NCI-H1105 (cell line): ENCODE results near the gene C1orf167.
A peak's percentile ranks its signal among the peaks of the same experiment; 100 is the strongest.
"Not testable (repeated sequence)": the region's sequence is repeated elsewhere in the genome, so short reads cannot be mapped to it uniquely, and the experiment has no call there.

Experiments used
- DNase-seq: peaks from one replicate; lab custom pipeline; 2025; lab: John Stamatoyannopoulos, UW

C1orf167 gene

DNA sequence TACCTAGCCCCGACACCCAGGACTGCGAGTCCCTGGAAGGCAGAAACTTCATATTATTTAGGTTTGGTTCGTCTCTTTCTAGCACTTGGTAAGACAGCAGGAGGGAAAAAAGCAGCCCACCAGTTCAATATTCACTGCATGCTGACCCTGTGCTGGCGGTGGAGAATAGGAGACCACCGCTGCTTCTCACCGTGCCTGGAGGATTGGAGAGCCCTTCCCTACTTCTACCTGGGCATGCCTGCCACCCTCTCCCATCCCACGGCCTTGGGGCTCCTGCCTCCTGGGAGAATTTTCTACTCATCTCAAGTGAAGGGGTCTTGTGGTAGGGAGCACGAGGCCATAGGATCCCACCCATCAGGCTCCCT lies 38.4 kb downstream of the C1orf167 start:
- no peak for DNase-seq

DNA sequence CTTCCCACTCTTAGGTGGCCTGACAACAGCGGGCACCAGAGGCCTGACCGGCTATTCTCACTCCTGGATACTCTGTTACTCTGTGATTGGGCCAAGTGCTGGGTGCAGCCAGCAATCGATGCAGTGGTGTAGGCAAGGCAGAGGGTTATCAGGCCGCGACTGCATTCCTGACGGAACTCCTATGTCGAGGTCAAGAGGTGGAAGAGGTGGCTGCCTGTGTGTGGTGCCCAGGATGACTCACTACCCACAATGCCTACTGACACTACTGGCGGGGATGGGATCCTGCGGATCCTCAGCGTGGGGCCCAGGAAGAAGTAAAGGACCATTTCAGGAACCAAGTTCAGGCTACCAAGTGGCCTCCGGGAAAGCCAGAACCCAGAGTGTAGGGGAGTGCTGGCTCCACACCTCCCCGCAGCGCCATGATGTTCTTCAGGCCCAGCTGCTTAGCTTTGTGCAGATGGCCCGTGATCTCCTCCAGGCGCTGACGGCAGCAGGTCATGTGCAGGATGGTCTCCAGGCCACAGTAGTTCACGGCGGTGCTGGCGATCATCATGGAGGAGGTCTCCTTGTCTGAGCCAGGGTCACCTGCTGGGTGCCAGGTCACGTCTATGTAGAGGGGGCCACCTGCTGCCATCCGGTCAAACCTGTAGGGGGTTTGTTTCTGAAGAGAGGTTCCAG lies 38.9 kb downstream of the C1orf167 start:
- no peak for DNase-seq

DNA sequence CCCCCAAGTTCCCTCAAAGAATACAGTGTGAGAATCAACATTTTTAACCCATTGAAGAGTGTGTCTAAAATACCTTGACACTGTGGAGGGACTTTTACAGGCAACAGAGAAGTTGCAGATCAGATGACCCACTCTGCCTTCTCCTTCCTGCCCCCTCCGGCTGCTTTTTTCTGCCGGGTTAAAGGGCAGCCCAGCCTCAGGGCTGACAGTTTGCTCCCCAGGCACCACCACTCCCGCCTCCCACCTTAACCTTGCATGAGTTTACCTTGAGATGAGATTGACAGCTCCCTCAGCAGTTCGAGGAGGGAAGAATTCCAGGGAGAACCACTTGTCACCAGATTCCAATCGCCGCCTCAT lies 40.6 kb downstream of the C1orf167 start:
- DNase-seq: no peak

DNA sequence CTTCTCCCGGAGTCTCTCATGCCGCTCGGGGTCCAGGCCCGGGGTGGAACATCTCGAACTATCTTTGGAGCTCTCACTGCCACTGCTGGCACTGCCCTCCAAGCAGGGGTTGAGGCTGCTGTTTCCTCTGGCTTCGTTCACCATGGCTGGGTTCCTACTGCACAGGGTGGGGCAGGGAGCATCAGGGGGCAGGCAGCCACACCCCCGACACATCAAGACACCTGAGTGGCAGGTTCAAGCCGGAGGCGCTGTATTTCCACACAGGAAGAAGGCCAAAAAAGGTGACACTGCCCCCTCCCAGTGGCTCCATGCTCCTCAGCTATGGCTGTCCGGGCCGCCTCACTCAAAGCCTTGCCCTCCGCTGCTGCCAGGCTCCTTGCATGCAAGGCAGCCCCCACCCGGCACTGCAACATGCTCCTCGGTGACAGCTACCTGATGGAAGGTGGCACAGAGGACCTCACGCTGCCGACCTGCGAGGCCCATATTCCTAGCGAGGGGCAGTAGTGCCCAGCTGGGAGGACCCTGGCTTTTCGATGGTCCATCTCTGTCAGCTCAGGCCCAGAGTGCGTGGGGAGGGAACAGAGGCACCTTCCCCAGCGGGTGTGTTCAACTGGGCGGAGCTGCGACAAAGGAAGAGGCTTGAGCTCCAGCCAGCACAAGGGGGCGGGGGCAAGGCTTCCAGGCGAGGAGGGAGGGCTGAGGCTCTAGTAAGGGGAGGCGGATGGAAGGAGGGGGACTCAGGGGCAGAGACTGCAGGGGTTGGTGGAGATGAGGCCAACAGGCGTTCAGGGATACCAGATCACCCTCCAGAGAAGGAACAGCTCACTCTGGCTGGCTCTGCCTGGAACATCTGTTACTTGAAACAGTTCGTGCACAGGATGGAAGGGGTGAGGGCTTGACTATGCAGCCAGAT lies 41.2 kb downstream of the C1orf167 start:
- no peak for DNase-seq

DNA sequence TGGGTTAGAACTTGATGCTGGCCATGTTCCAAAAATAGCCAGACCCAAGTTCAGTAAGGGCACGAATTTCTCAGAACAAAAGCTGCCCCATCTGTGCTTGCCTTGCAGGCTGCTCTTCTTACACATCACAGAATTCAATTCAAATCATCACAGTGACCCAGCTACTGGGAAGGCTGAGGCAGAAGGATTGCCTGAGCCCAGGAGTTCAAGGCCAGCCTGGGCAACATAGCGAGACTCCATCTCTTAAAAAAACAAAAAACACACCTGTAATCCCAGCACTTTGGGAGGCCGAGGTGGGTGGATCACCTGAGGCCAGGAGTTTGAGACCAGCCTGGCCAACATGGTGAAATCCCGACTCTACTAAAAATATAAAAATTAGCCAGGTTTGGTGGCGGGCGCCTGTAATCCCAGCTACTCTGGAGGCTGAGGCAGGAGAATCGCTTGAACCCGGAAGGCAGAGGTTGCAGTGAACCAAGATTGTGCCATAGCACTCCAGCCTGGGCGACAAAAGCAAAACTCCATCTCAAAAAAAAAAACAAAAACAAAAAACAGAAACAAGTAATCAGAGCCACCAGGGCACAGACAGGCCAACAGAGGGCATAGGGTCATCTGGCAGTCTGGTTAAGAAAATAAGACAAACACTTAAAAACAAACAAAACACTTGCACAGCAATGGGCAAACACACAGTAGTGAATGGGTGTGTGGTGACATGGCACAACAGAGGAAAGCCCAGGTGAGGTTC lies 42.1 kb downstream of the C1orf167 start:
- not testable (repeated sequence) for DNase-seq

DNA sequence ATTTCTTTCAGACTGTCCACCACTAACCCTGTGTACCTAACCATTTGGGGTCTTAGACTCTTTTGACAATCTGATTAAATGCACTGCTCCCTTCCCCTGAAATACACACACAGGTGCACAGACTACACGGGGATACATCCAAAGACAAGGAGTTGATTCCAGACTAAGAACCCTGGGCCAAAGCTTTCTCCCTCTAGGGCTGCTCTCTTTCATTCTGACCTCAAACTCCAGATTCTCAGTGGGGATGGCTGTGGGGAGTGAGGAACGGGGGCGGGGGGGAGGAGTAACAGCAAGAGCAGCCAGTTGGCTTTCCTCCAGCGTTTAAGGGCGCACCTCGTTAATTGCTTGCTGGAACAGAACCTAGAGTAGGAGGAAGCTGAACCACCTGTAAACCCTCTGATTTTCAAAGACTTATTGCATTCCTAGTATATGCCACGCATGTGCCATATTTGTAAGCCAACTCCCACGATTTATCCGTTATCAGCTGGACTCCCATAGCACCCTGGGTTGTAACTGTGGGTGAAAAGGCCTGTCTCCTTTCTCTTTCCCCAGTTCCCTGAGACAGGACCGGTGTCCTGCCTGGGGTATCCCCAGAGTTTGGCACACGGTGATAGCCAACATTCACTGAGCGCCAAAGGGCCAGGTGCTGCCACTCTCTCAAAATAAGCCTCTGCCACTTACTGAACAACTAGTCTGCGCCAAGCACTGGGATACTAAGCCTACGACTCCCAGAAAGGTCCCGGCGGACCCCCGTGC lies 42.9 kb downstream of the C1orf167 start:
- peak; percentile 89 for DNase-seq

DNA sequence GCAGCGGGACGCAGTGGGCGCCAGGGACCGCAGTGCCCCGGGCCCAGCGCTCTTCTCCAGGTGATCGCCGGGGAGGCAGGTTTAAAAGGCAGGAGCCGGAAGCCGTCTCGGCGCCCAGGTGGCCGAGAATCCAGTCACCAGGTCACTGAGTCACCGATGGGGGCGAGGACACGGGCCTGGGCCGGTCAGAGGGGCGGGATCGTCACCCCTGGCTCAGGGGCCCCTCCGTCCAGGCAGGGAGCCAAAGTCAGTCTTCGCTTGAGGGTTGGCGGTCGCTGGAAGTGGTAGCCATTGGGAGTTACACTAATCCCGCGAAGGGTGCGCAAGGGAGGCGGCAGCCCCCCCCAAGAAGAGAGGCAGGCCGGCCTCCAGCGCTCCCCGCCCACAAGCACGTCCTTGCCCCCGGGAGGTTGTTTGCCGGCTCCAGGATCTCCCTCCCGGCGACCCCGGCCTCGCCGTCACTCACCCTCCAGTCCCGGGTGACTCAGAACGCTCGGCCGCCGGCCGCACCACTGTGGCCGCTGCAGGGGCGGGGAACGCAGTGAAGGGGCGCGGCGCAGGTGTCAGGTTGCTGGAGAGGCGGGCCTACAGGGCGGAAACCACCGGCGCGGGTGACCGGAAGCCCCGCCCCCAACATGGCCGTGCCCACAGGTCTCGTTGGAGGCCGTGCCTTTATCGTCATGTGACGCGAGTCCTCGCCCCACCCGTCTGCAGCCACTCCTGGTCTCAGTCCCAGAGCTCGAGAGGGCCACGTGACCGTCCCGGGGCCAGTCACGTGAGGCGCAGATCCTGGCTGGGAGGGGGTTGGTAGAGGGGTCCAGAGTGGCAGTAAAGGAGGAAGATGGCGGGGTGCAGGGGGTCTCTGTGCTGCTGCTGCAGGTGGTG lies 43.7 kb downstream of the C1orf167 start, which contains the start of the genes CLCN6 and MTHFR:
CLCN6 (plus strand) TSS at position 770 of the 885 bp plus-strand sequence; CDS start at position 842, 72 bp downstream.
MTHFR (minus strand) TSS at position 543 of the 885 bp plus-strand sequence. CDS start 2,848 bp downstream, outside the sequence.
- peak; percentile 100 for DNase-seq

DNA sequence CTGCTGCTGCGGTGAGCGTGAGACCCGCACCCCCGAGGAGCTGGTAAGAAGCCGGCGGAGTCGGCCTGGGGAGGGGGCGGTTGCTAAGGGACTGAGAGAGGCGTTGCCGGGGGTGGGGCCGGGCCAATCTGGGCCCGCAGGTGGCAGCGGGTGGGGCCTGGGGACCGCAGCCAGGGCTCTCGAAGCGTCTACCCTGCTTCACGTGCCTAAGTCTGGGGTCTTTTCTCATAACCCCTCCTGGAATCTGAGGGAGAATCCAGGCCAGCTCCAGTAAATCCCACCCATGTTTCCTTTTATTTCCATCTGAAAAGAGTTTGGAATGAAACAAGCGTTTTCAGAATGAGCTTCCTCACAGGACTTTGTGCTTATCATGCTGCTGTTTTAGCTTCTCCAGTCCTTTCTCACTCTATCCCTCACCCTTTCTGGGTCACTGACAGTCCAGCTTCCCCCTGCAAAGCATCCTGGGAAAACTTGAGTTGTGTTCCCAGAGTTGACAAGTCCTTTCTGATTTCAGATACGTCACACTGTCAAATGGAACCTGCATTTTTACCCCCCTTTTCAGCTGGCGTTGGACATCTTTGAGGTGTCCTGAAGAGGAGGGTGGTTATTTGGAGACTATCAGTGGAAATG lies 44.4 kb downstream of the C1orf167 start:
- no peak for DNase-seq

DNA sequence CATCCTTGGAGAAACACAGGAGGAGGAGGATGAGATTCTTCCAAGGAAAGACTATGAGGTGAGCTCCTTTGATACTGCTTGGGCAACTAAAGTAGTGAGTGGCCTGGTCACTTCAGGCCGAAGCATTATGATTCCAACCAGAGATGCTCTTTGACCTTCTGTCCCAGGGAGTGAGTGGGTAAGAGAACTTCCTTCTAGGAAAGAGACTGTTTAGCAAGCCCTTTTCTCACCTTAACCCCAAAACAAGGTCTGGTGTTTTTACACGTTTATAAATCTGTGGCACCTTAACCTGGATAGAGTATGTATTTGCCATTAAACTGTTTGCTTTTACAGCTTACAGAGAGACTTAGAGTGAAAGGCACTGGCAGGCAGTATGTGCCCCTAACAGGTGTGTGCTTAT lies 45.1 kb downstream of the C1orf167 start:
- no peak for DNase-seq

DNA sequence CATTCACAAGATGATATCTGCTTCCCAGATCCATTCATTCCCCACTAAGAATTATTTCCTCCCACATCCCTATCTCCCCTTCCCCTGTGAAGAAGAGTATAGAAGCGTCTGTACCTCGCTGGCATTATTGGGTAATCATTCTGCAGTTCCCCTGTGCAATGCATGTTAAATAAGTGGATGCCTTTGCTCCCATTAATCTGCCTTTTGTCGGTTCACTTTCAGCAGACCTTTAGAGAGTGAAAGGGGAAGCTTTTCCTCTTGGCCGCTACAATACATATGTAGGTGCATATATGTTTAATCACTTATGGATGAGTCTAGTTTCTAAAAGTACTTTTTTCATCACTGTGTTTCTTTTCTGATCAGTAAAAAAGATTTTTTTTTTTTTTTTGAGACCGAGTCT lies 51.0 kb downstream of the C1orf167 start:
- no peak for DNase-seq

DNA sequence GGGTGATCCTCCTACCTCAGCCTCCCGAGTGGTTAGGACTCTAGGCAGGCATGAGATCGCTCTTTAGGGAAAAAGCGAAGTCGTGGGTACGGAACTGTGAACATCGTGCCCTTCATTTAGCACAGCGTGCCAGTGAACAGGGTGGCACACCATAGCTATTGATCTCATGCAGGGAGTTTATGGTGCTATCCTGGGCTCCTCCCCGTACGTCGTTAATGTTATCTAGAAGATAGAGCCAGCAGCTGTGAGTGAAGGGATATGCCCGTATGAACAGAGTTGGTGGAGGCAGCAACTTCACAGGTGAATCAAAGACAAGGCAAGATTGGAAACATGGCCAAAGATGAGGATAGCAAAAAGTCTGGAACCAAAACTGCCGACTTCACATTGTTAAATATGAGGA lies 55.2 kb downstream of the C1orf167 start:
- DNase-seq: no peak

DNA sequence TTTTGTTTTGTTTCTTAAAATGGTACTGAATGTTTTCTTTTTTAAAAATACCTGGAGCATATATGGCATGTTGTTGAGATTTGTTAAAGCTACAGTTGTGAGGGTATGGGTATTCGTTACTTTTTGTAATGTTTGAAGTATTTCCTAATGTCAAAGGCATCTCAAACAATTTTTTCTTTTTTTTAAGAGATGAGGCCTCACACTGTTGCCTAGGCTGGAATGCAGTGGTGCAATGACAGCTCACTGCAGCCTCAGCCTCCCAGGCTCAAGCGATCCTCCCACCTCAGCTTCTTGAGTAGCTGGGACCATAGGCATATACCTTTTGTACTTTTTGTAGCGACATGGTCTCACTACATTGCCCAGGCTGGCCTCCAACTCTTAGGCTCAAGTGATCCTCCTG lies 60.1 kb downstream of the C1orf167 start:
- no peak for DNase-seq

DNA sequence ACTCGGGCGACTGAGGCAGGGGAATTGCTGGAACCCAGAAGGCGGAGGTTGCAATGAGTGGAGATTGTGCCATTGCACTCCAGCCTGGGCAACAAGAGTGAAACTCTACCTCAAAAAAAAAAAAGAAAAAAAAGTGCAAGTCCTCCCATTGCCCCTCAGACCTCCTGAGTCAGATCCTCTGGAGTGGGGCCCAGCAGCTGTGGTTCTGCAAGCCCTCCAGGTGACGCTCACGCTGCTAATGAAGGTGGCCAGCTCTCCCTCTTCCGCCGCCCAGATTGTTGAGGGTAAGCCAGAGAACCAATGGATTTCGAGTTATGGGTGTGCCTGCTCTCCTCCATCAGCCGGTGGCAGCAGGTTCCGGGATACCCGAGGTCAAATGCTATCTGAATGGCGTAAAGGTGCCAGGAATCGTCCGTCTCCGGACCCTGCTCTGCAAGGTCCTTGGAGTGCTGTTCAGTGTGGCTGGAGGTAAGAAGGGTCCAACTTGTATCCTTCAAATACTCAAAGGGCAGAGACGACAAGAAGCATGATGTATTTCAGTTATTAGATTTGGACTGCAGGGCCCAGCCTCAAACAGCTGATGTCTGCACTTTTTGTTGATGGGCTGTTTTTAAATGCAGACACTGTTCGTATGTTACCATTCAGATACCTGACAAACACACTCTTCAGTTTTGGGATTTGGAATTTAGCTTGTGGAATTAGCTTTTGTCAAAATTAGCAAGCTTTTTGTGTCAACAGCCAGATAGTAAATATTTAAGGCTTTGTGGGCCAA lies 61.6 kb downstream of the C1orf167 start:
- DNase-seq: no peak

DNA sequence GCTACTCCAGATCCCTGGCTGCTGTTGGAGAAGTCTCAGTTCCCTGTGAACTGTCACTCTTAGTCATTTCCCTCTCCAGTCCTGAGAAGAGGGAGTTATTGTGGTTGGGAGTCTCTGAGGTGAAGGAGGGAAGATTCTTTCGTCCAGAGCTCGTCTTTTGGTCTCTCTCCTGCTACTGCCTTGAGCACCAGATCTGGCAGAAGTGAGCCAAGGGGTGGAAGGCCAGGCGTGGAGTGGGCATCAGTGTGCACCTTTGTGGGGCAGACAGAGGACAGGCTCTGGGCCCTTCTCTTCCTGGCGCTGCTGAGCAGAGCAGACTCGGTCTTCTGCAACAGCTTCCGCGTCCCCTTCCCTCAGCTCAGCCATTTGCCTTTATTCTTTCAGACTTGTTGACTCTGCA lies 63.1 kb downstream of the C1orf167 start:
- DNase-seq: no peak

DNA sequence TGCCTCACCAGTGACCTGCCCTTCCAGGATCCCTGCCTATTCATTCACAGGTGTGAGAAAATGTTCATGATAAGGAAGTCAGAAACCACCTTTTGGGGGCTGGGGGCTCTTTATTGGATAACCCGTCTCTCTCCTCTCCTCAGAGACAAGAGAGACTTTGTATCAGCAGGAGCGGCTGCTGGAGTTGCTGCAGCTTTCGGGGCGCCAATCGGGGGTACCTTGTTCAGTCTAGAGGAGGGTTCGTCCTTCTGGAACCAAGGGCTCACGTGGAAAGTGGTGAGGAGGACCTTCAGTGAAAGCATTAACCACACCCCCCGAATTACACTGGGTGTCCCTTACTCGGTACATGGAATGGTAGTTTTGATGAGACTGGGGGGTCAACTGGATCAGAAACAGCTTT lies 65.0 kb downstream of the C1orf167 start:
- no peak for DNase-seq

DNA sequence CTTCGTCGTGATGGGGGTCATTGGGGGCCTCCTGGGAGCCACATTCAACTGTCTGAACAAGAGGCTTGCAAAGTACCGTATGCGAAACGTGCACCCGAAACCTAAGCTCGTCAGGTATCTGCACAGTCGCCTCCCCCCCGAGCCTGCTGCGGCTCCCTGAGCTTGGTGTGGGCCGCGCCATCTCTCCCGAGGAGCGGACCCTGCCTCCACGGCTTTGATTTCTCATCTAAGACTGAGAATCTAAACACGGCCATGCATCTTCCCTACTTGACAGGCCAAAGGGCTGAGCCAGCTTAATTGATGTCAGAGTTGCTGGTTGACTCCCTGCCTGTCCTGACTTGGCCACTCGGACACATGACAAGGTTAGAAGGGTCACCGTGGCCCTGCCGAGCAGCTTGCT lies 66.5 kb downstream of the C1orf167 start:
- DNase-seq: no peak

DNA sequence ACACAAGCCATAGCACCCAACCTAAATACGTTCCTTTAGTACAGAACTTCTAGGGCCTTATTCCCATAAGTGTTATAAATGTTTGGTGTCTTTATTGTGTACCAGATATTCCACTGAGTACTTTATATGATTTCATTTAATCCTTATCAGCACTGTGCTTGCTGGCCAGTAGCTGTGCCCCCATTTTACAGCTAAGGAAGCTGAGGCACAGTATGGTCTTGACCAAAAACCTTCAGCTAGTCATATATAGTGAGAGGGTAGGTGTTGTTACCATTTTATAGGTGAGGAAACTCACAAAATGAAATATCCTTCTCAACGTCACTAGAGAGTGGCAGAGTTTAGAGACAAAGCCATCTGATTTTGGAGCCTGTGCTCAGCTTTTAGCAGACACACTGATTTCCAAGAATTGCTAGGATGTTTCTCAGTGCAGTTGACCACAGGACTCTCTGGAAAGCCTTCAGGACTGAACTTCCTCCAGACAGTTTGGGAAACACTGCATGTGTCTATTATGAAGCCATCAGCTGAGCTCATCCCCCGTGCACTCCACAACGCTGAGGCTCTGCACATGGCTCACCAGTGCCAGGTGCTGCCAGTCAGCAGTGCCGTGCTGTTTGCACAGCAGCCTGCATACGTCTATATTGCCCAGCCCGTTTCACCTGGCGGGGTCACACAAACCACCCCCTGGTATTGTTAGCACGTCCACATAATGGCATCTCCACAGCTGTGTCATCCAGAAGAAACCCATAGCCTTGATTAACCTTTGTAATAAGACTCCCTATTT lies 70.1 kb downstream of the C1orf167 start:
- no peak for DNase-seq

DNA sequence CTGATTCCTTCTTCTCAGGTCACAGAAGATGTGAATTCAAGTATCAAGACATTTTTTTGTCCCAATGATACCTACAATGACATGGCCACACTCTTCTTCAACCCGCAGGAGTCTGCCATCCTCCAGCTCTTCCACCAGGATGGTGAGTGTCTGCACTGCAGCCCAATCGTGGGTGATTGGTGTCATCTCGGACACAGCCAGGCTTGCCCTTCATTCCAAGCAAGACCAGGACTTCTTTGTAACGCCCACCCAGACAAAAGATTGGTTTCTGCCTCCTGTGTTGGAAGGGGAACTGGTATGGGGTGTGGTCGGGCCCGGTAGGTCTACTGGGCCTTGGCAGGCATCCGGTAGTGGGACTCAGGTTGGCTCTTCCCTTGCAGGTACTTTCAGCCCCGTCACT lies 71.5 kb downstream of the C1orf167 start:
- no peak for DNase-seq

DNA sequence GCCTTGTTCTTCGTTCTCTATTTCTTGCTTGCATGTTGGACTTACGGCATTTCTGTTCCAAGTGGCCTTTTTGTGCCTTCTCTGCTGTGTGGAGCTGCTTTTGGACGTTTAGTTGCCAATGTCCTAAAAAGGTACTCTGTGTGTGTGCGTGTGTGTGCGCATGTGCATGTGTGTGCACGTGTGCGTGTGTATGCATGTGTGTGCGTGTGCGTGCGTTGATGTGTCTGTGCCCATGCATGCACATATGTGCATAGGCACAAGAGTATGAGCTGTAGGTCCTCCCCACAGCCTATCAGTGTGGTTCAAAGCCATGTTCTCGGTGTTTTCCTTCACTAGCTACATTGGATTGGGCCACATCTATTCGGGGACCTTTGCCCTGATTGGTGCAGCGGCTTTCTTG lies 71.9 kb downstream of the C1orf167 start:
- DNase-seq: no peak
